ENCODE measurements around the gene WWOX.

- TF ChIP-seq POLR2AphosphoS5 (IDR thresholded peaks at IDR 0.05; ENCODE audit: low read depth, low read length) (no peak), POLR2A (IDR thresholded peaks at IDR 0.05; ENCODE audit: low read depth, low read length) (no peak), TAF1 (IDR thresholded peaks at IDR 0.05; ENCODE audit: low read depth, low read length) (no peak), POU2F2 (IDR thresholded peaks at IDR 0.05; ENCODE audit: low read depth, low read length) (no peak), SPI1 (IDR thresholded peaks at IDR 0.05; ENCODE audit: low read depth, low read length) (no peak)
Observed at GRCh38 chr16:78513838-78514237, 414.4 kb downstream of the WWOX start.

Data from GM12891 (cell line).